H1 (cell line): ENCODE measurements around the gene PIK3C2G. TPM values are rescaled to one million over a fixed set of nuclear protein-coding genes. Genes with fewer than 3 reads are reported as not detected.

ENCODE experiments used
- CTCF ChIA-PET: fragments of 300-600 bp; sonication (Branson Sonifier 250); formaldehyde crosslinking; loops from one replicate; lab custom pipeline; 2021; ENCODE audit not compliant: partially characterized antibody; lab: Charles Lee
- POLR2A ChIA-PET: fragments of 300-600 bp; sonication (Branson Sonifier 250); formaldehyde crosslinking; loops from one replicate; lab custom pipeline; 2021; ENCODE audit warnings: inconsistent platforms; ENCODE audit not compliant: partially characterized antibody; lab: Charles Lee
- DNase-seq, 2 experiments: peaks; one replicate each; pipeline versions ENCODE4 v3.0.0 to v3.0.0-alpha.2; 2010 to 2022; ENCODE audit warnings: low spot score in 2 of 2, low read depth in 1 of 2, mixed read lengths in 1 of 2
- FAIRE-seq: peaks from 2 replicates; lab custom pipeline; 2011; peaks lifted over from hg19 to GRCh38; lab: Jason Lieb, UNC
- H2AFZ ChIP-seq: 2 replicates; pipeline ENCODE4 v1.8.1; 2012; ENCODE audit warnings: low read length, inconsistent platforms
- H2AK5ac ChIP-seq: 2 replicates; pipeline ENCODE4 v1.6.1; 2013; ENCODE audit warnings: low read depth, low read length
- H2BK120ac ChIP-seq: replicated peaks from 2 replicates; pipeline ENCODE3; 2013; ENCODE audit warnings: low read depth, low read length, inconsistent platforms
- H2BK12ac ChIP-seq: 2 replicates; pipeline ENCODE4 v1.6.1; 2013; ENCODE audit warnings: low read depth, low read length
- H2BK15ac ChIP-seq: 2 replicates; pipeline ENCODE4 v1.6.1; 2013; ENCODE audit warnings: low read length
- H2BK20ac ChIP-seq: 2 replicates; pipeline ENCODE4 v1.6.1; 2013; ENCODE audit warnings: low read length
- H2BK5ac ChIP-seq: 2 replicates; pipeline ENCODE4 v1.6.1; 2013; ENCODE audit warnings: low read depth, low read length
- H3K14ac ChIP-seq: 2 replicates; pipeline ENCODE4 v1.6.1; 2013; ENCODE audit warnings: inconsistent platforms; ENCODE audit not compliant: insufficient read length
- H3K18ac ChIP-seq: 2 replicates; pipeline ENCODE4 v1.6.1; 2013; ENCODE audit warnings: low read length; ENCODE audit errors: extremely low read depth
- H3K23ac ChIP-seq: 2 replicates; pipeline ENCODE4 v1.6.1; 2013; ENCODE audit warnings: inconsistent platforms; ENCODE audit not compliant: insufficient read length
- H3K23me2 ChIP-seq: 2 replicates; pipeline ENCODE4 v1.6.1; 2013; ENCODE audit warnings: low read depth, low read length
- H3K27ac ChIP-seq: 2 replicates; pipeline ENCODE4 v1.6.1; 2011; ENCODE audit warnings: low read depth, low read length, inconsistent platforms
- H3K27me3 ChIP-seq, 4 experiments: replicated peaks in 1 of 4; 1 replicate in 1 of 4; 2 replicates in 3 of 4; pipeline versions ENCODE4 v1.6.1 to v1.8.1; 2011 to 2013; ENCODE audit warnings: low read length in 3 of 4, mild to moderate bottlenecking in 3 of 4, inconsistent platforms in 2 of 4, mixed read lengths in 2 of 4, moderate library complexity in 1 of 4; ENCODE audit not compliant: control insufficient read depth in 3 of 4, insufficient read depth in 3 of 4; ENCODE audit errors: extremely low read depth in 1 of 4
- H3K36me3 ChIP-seq, 4 experiments: 2 replicates each; pipeline versions ENCODE4 v1.6.1 to v1.8.1; 2011 to 2013; ENCODE audit warnings: mild to moderate bottlenecking in 4 of 4, low read length in 3 of 4, moderate library complexity in 2 of 4, control low read depth in 1 of 4, inconsistent platforms in 1 of 4; ENCODE audit not compliant: insufficient read depth in 4 of 4, control insufficient read depth in 2 of 4
- H3K4ac ChIP-seq: replicated peaks from 2 replicates; pipeline ENCODE3; 2013; ENCODE audit warnings: low read length, low read depth, mixed read lengths, inconsistent platforms; ENCODE audit not compliant: insufficient read length
- H3K4me1 ChIP-seq, 4 experiments: replicated peaks in 1 of 4; 1 replicate in 1 of 4; 2 replicates in 3 of 4; pipeline versions ENCODE4 v1.6.1 to v1.8.1; 2011 to 2013; ENCODE audit warnings: low read length in 3 of 4, inconsistent platforms in 2 of 4, mixed read lengths in 1 of 4; ENCODE audit not compliant: insufficient read depth in 4 of 4, control insufficient read depth in 3 of 4
- H3K4me2 ChIP-seq, 2 experiments: 2 replicates each; pipeline versions ENCODE4 v1.6.1 to v1.8.1; 2011 to 2013; ENCODE audit warnings: low read depth in 2 of 2, low read length in 2 of 2, control low read depth in 1 of 2, inconsistent platforms in 1 of 2, mild to moderate bottlenecking in 1 of 2; ENCODE audit not compliant: insufficient read depth in 1 of 2
- H3K4me3 ChIP-seq, 4 experiments: fragments of 200-600, 300-600 bp in 1 of 4; sonication (generic), shearing (Covaris generic), sonication (Bioruptor Twin) in 1 of 4; 2 replicates each; pipeline versions ENCODE4 v1.5.1 to v1.8.1; 2011 to 2016; ENCODE audit warnings: low read length in 4 of 4, low read depth in 3 of 4, control low read depth in 2 of 4, inconsistent platforms in 2 of 4, mild to moderate bottlenecking in 2 of 4, mixed read lengths in 1 of 4, moderate library complexity in 1 of 4; ENCODE audit not compliant: insufficient read depth in 2 of 4; ENCODE audit errors: extremely low read depth in 1 of 4
- H3K56ac ChIP-seq: replicated peaks from 2 replicates; pipeline ENCODE3; 2013; ENCODE audit warnings: low read depth, mild to moderate bottlenecking, mixed read lengths, low read length, inconsistent platforms; ENCODE audit not compliant: insufficient read length
- H3K79me1 ChIP-seq: 2 replicates; pipeline ENCODE4 v1.6.1; 2013; ENCODE audit warnings: low read depth, low read length, control low read depth
- H3K79me2 ChIP-seq, 2 experiments: 2 replicates each; pipeline versions ENCODE4 v1.6.1 to v1.8.1; 2012 to 2013; ENCODE audit warnings: low read length in 2 of 2, mild to moderate bottlenecking in 2 of 2, inconsistent platforms in 1 of 2; ENCODE audit not compliant: insufficient read depth in 2 of 2, control insufficient read depth in 1 of 2
- H3K9ac ChIP-seq, 4 experiments: replicated peaks in 1 of 4; 1 replicate in 1 of 4; 2 replicates in 3 of 4; pipeline versions ENCODE4 v1.6.1 to v1.8.1; 2011 to 2013; ENCODE audit warnings: low read depth in 3 of 4, low read length in 3 of 4, control low read depth in 2 of 4, mild to moderate bottlenecking in 2 of 4, moderate library complexity in 2 of 4, inconsistent platforms in 1 of 4; ENCODE audit errors: extremely low read depth in 1 of 4
- H3K9me3 ChIP-seq, 2 experiments: 2 replicates each; pipeline versions ENCODE4 v1.6.1 to v1.8.1; 2012 to 2013; ENCODE audit warnings: mild to moderate bottlenecking in 2 of 2, moderate library complexity in 2 of 2, control low read depth in 1 of 2, inconsistent platforms in 1 of 2, low read depth in 1 of 2, low read length in 1 of 2, mixed read lengths in 1 of 2; ENCODE audit not compliant: insufficient read depth in 2 of 2
- H4K20me1 ChIP-seq, 2 experiments: replicated peaks in 1 of 2; 2 replicates each; pipeline versions ENCODE3 to v1.8.1; 2011 to 2013; ENCODE audit warnings: inconsistent platforms in 2 of 2, low read length in 2 of 2, mild to moderate bottlenecking in 1 of 2; ENCODE audit not compliant: insufficient read depth in 2 of 2, control insufficient read depth in 1 of 2
- H4K5ac ChIP-seq: 2 replicates; pipeline ENCODE4 v1.6.1; 2013; ENCODE audit warnings: low read length, low read depth, mixed read lengths, inconsistent platforms; ENCODE audit not compliant: insufficient read length
- H4K8ac ChIP-seq: 2 replicates; pipeline ENCODE4 v1.8.0; 2013; ENCODE audit warnings: mild to moderate bottlenecking, moderate library complexity, low read length, inconsistent platforms; ENCODE audit not compliant: insufficient read depth; ENCODE audit errors: extremely low read depth
- H4K91ac ChIP-seq: replicated peaks from 2 replicates; pipeline ENCODE3; 2013; ENCODE audit warnings: low read length, mixed read lengths, inconsistent platforms; ENCODE audit not compliant: insufficient read length
- CBX5 ChIP-seq: fragments of 300-800, 300-1000 bp; sonication (generic); IDR thresholded peaks from 2 replicates; pipeline ENCODE4 v1.7.1; 2016; ENCODE audit warnings: antibody characterized with exemption, low read length, low read depth
- CTCF ChIP-seq, 3 experiments: IDR thresholded peaks; 1 replicate in 2 of 3; 2 replicates in 1 of 3; pipeline versions ENCODE4 v1.5.1 to v1.6.1; 2011; ENCODE audit warnings: low read length in 3 of 3, mild to moderate bottlenecking in 3 of 3, inconsistent platforms in 2 of 3, low read depth in 1 of 3, moderate library complexity in 1 of 3; ENCODE audit not compliant: insufficient read depth in 1 of 3; ENCODE audit errors: control extremely low read depth in 1 of 3
- KDM1A ChIP-seq: fragments of 200-600, 300-600 bp; sonication (generic); IDR thresholded peaks from 2 replicates; pipeline ENCODE4 v1.7.1; 2016; ENCODE audit warnings: mild to moderate bottlenecking, low read length, borderline replicate concordance
- NRF1 ChIP-seq: IDR thresholded peaks from 2 replicates; pipeline ENCODE4 v1.6.1; 2011; ENCODE audit warnings: mild to moderate bottlenecking, low read depth, low read length, improper control_type of control experiment
- RAD21 ChIP-seq, 2 experiments: IDR thresholded peaks in 1 of 2; conservative IDR thresholded peaks in 1 of 2; 2 replicates each; pipeline ENCODE4 v1.6.1; 2011; ENCODE audit warnings: low read depth in 2 of 2, low read length in 2 of 2, improper control_type of control experiment in 1 of 2, inconsistent platforms in 1 of 2, mild to moderate bottlenecking in 1 of 2, moderate library complexity in 1 of 2
- polyA plus RNA-seq, 7 experiments: library from polyadenylated mRNA; depleted of rRNA in 3 of 7; stranded (reverse) in 5 of 7; unstranded in 2 of 7; fragments of >200 nt in 5 of 7; fragments of 200-250 nt in 2 of 7; gene quantifications; 1 replicate in 5 of 7; 2 replicates in 1 of 7; 4 replicates in 1 of 7; pipeline versions ENCODE4 v1.2.1 to v1.2.3, GENCODE V29; 2011 to 2013; ENCODE audit warnings: missing spikeins in 2 of 7, mixed read lengths in 2 of 7
- total RNA-seq: library from RNA; stranded (reverse); fragmentation: NEBNext Ultra II Directional; extraction: Animal tissue kit (Norgen Biotek cat#: 25700); gene quantifications from 2 replicates; pipeline ENCODE4 v1.2.1, GENCODE V29; 2021
- TF ChIP-seq, protein P1 (sequence below): IDR thresholded peaks from 2 replicates; pipeline ENCODE4 v1.6.1; 2012; ENCODE audit warnings: inconsistent platforms

Gene PIK3C2G
- total and polyA plus RNA-seq, 2 of the 8 experiments (the other 6 are each of a cell fraction or from before 2014, with no cell fraction given): not detected

DNA sequence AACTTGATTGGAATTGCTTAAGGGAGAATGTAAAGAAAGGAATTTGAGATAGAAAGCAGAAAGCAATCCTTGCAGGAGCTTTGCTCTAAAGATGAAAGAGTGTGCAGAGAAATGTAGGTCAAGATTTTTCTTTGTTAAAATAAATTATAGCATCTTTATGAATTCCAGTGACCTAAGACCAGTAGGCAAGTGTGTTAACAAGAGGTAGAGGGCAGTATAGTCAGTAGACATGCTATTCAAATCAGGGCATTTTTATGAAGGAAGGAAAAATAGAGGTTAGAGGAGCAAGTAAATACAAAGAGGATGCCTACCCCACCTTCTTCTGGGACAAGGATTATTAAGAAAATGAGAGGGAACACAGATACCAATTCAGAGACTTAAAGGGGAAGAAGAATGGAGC, 328.0 kb downstream of the PIK3C2G start:
- no peak overlapping the region for H3K4me2 ChIP-seq
- DNase-seq: no peak

More for the DNA sequence above, 328.0 kb downstream of the PIK3C2G start:
- no peak overlapping the region for H3K18ac ChIP-seq
- H2BK5ac ChIP-seq: no peak overlapping the region
- no peak overlapping the region for H2BK20ac ChIP-seq
- no peak overlapping the region for H2AFZ ChIP-seq
- H4K5ac ChIP-seq: no peak overlapping the region
- no peak overlapping the region for H3K56ac ChIP-seq
- TF ChIP-seq, protein P1, sequence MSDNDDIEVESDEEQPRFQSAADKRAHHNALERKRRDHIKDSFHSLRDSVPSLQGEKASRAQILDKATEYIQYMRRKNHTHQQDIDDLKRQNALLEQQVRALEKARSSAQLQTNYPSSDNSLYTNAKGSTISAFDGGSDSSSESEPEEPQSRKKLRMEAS: no peak
- peak in 1 of 3 experiments; percentile 23; a peak in 1 of 4 replicates for TF ChIP-seq CTCF (IDR thresholded peaks at IDR 0.05; ENCODE audit: control extremely low read depth in 1 of 3, insufficient read depth in 1 of 3, low read depth in 1 of 3, low read length in 3 of 3)
- no peak for TF ChIP-seq CBX5
- TF ChIP-seq NRF1: no peak
- no peak for TF ChIP-seq KDM1A
- peak; percentile 25 to 30; a peak in 3 of 4 replicates for TF ChIP-seq RAD21 (IDR thresholded peaks at IDR 0.05 in 1 of 2, conservative IDR thresholded peaks at IDR 0.05 in 1 of 2; ENCODE audit: low read depth in 2 of 2, low read length in 2 of 2)
- peaks cover 0 to 1% (median 0%) of the 10 kb centered on the region in 4 experiments; a peak in 1 of 7 replicates for H3K27me3 ChIP-seq
- no peak overlapping the region for H2BK120ac ChIP-seq
- H2AK5ac ChIP-seq: no peak overlapping the region
- no peaks in the 10 kb centered on the region for H3K79me2 ChIP-seq
- FAIRE-seq: no peak
- H3K4me3 ChIP-seq: no peak overlapping the region
- no peak overlapping the region for H4K91ac ChIP-seq
- no peaks in the 10 kb centered on the region for H3K36me3 ChIP-seq
- ChIA-PET POLR2A (no interaction called here), CTCF (interaction anchor here (0.7 to 1.0 kb wide), 3 partner anchors 9 to 121 kb away, joined by 3 to 4 read pairs (median 3); no protein-coding TSS in a partner anchor)
- no peak overlapping the region for H2BK15ac ChIP-seq
- no peak overlapping the region for H3K9ac ChIP-seq
- H3K79me1 ChIP-seq: no peaks in the 10 kb centered on the region
- no peaks in the 10 kb centered on the region for H4K20me1 ChIP-seq
- no peak overlapping the region for H3K14ac ChIP-seq
- no peak overlapping the region for H3K27ac ChIP-seq
- no peak overlapping the region for H3K4ac ChIP-seq
- no peaks in the 10 kb centered on the region for H3K23me2 ChIP-seq
- H3K23ac ChIP-seq: no peak overlapping the region
- no peaks in the 10 kb centered on the region for H3K4me1 ChIP-seq
- H2BK12ac ChIP-seq: no peak overlapping the region
- no peaks in the 10 kb centered on the region; a peak in 1 of 4 replicates for H3K9me3 ChIP-seq
- H4K8ac ChIP-seq: no peak overlapping the region
